ENCODE results near the gene TPP2.

DNA sequence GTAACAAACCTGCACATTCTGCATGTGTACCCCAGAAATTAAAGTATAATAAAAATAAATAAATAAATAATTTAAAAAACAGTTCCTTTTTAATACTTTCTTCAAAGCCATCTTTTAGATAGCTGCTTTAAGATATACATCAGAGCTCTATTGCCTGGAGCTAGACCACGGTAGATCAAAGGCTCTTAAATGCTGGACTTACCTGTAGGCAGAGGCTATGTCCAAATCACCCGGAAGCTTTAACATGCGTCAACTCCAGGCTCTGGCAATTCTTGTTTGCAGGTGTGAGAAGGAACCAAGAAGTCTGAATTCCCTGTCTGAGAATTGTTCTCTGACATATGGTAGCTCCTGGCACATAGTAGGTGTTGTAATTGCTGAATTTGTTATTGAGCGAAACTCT lies 99.7 kb downstream of the TPP2 start:
- no peak for TF ChIP-seq CTCF (IDR thresholded peaks at IDR 0.05)
- TF ChIP-seq POLR2A (IDR thresholded peaks at IDR 0.05), result no peak

Measured in esophagus squamous epithelium (tissue), 4 donors.